Measurements from ENCODE around the gene MUSTN1. TPM values are rescaled to one million over a fixed set of nuclear protein-coding genes. Genes with fewer than 3 reads are reported as not detected.

Gene MUSTN1
- total and polyA plus RNA-seq, 2 experiments from 2014 or later: not detected

DNA sequence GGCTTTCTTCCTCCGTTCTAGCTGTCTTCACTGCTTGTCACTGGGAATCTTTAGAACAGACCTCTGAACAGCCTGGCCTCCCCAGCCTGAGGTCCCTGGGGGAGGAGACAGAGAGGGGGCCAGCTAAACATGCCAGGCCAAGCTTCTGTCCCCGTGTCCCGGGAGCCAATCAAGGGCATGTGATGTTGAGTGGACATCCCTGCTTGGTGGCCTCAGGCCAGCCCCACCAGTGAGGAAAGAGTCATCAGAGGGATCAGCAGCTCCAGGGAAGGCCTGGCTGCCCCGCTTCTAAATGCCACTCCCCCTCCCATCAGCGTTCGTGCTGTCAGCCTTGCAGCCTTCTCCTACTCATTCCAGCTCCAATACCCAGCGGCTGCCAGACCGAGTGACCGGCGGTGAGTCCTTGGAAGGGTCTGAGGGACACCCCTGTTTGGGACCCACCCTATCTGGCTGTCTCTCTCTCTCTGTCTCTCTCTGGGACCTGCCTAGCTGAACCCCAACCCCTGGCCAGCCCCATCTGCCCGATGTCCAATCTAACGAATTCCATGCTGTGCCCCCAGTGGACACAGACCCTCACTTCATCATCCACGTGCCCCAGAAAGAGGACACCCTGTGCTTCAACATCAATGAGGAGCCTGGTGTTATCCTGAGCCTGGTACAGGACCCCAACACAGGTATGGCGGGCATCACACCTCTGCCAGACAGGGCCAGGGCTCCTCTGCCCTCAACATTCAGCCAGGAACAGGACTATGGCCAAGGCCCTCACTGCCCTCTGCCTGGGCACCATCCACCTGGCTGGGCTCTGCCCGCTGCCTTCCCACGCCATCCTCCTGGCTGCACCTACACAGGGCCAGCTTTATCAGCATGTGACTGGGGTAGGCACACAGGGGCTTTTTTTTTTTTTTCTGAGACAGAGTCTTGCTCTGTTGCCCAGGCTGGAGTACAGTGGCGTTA lies 46.9 kb downstream of the MUSTN1 start:
- in situ Hi-C loops (cut with MboI): no loop called here
- H3K9me2 ChIP-seq (ENCODE audit: insufficient read depth): no peaks in the 10 kb centered on the region
- no peak overlapping the region for H3K27ac ChIP-seq
- H3K4me3 ChIP-seq: no peak overlapping the region
- no peak overlapping the region for H2AFZ ChIP-seq
- no peaks in the 10 kb centered on the region for H3K9me3 ChIP-seq (ENCODE audit: low read depth)
- H3K36me3 ChIP-seq (ENCODE audit: low read depth): no peaks in the 10 kb centered on the region
- no peaks in the 10 kb centered on the region; the same call in 1 of the 2 replicates for H3K27me3 ChIP-seq (replicated peaks; ENCODE audit: insufficient read depth)
- no peaks in the 10 kb centered on the region for H3K4me1 ChIP-seq (ENCODE audit: insufficient read depth)
- H4K20me1 ChIP-seq (ENCODE audit: insufficient read depth): no peaks in the 10 kb centered on the region
- no peak overlapping the region for H3K9ac ChIP-seq
- no peak for TF ChIP-seq EZH2phosphoT487 (IDR thresholded peaks at IDR 0.05; ENCODE audit: insufficient read depth, low read depth)
- no peak for TF ChIP-seq EZH2 (IDR thresholded peaks at IDR 0.05; ENCODE audit: insufficient read depth, poor library complexity, severe bottlenecking)
- H3K79me2 ChIP-seq (ENCODE audit: insufficient read depth): no peaks in the 10 kb centered on the region
- H3F3A ChIP-seq (ENCODE audit: insufficient read depth): no peaks in the 10 kb centered on the region
- no peak overlapping the region for H3K4me2 ChIP-seq (ENCODE audit: unreplicated experiment)
- WGBS, 2 experiments (ENCODE audit: low coverage in 1 of 2, low lambda C conversion rate in 2 of 2, missing lambda C conversion rate in 2 of 2): 30 to 31% methylated on average over 17 of the region's 17 CpGs
- peak; percentile 51 for DNase-seq

DNA sequence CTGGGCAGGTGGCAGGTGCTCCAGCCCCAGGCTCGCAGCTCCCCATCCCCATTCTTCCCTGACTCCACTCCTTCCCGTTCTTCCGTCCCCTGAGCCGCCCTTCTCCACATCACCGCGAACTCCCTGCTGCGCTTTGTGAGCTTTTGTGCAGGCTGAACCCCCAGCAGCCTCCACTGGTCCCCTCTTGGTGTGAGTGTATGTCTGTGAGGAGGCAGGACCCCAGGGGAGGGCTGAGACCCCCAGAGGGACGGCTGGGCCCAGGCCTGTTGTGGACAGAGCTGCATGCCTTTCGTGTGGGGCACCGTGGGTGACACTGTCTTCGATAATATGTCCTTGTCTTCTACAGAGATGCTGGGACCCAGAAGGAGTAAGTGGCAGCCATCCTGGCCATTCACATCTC lies 47.6 kb downstream of the MUSTN1 start:
- Histone ChIP-seq H3K79me2 (ENCODE audit: insufficient read depth) (no peaks in the 10 kb centered on the region), H4K20me1 (ENCODE audit: insufficient read depth) (no peaks in the 10 kb centered on the region), H3K4me1 (ENCODE audit: insufficient read depth) (no peaks in the 10 kb centered on the region), H3K27me3 (replicated peaks; ENCODE audit: insufficient read depth) (peaks cover 2% of the 10 kb centered on the region; the same call in 1 of the 2 replicates), H3K27ac (no peak overlapping the region), H3K4me2 (ENCODE audit: unreplicated experiment) (no peak overlapping the region), H3K9me3 (ENCODE audit: low read depth) (no peaks in the 10 kb centered on the region), H3K9ac (no peak overlapping the region), H3F3A (ENCODE audit: insufficient read depth) (no peaks in the 10 kb centered on the region), H3K4me3 (no peak overlapping the region), H3K9me2 (ENCODE audit: insufficient read depth) (no peaks in the 10 kb centered on the region), H3K36me3 (ENCODE audit: low read depth) (no peaks in the 10 kb centered on the region), H2AFZ (no peak overlapping the region)
- TF ChIP-seq EZH2 (IDR thresholded peaks at IDR 0.05; ENCODE audit: insufficient read depth, poor library complexity, severe bottlenecking) (no peak), EZH2phosphoT487 (IDR thresholded peaks at IDR 0.05; ENCODE audit: insufficient read depth, low read depth) (no peak)
- 77 to 82% methylated on average over 11 of the region's 11 CpGs for WGBS, 2 experiments (ENCODE audit: low coverage in 1 of 2, low lambda C conversion rate in 2 of 2, missing lambda C conversion rate in 2 of 2)
- no peak for DNase-seq
- in situ Hi-C loops (cut with MboI): no loop called here

DNA sequence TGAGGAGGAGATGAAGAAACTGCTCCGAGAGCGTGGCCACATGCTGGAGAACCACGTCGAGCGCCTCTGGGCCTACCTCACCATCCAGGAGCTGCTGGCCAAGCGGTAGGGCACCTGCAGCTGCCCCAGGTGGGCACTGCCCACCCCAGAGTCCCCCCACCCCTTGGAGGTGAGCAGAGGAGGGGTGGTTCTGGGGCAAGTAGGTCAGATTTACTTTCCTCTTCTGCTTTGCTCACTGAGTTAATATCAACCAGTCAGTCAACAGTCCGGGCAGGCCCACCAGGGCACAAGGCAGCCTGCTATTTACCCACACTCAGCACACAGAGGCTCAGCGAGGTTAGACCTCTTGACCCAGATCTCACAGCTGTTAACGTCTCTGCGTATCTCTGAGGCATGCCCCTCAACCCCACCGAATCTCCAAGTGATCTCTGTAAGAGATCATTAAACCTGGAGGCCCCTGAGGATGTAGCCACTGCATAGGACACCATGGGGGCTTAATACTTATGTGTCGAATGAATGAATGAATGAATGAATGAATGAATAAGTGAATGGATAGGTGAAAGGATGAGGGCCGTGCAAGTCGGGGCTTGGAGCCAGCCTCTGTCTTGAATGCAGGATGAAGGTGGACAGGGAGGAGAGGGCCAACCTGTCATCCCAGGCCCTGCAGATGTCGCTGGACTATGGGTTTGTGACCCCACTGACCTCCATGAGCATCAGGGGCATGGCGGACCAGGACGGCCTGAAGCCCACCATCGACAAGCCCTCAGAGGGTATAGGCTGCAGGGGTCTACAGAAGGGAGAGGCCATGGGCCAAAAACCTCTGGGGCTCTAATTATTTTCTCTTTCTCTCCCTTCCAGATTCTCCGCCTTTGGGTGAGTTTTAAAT lies 48.2 kb downstream of the MUSTN1 start:
- WGBS, 2 experiments (ENCODE audit: low coverage in 1 of 2, low lambda C conversion rate in 2 of 2, missing lambda C conversion rate in 2 of 2): 67 to 68% methylated on average over 16 to 19 of the region's 19 CpGs
- H3K4me1 ChIP-seq (ENCODE audit: insufficient read depth): no peaks in the 10 kb centered on the region
- H3K9me3 ChIP-seq (ENCODE audit: low read depth): no peaks in the 10 kb centered on the region
- H3K4me3 ChIP-seq: no peak overlapping the region
- 0 out of 2 replicates have a peak, but pooled peaks cover 7% of the 10 kb centered on the region for H3K27me3 ChIP-seq (replicated peaks; ENCODE audit: insufficient read depth)
- H3K4me2 ChIP-seq (ENCODE audit: unreplicated experiment): no peak overlapping the region
- no peaks in the 10 kb centered on the region for H4K20me1 ChIP-seq (ENCODE audit: insufficient read depth)
- no peak for DNase-seq
- H3F3A ChIP-seq (ENCODE audit: insufficient read depth): no peaks in the 10 kb centered on the region
- H2AFZ ChIP-seq: no peak overlapping the region
- H3K27ac ChIP-seq: no peak overlapping the region
- in situ Hi-C loops (cut with MboI): no loop called here
- H3K9ac ChIP-seq: no peak overlapping the region
- H3K9me2 ChIP-seq (ENCODE audit: insufficient read depth): no peaks in the 10 kb centered on the region
- H3K79me2 ChIP-seq (ENCODE audit: insufficient read depth): no peaks in the 10 kb centered on the region
- TF ChIP-seq EZH2phosphoT487 (IDR thresholded peaks at IDR 0.05; ENCODE audit: insufficient read depth, low read depth) (no peak), EZH2 (IDR thresholded peaks at IDR 0.05; ENCODE audit: insufficient read depth, poor library complexity, severe bottlenecking) (no peak)
- H3K36me3 ChIP-seq (ENCODE audit: low read depth): no peaks in the 10 kb centered on the region

DNA sequence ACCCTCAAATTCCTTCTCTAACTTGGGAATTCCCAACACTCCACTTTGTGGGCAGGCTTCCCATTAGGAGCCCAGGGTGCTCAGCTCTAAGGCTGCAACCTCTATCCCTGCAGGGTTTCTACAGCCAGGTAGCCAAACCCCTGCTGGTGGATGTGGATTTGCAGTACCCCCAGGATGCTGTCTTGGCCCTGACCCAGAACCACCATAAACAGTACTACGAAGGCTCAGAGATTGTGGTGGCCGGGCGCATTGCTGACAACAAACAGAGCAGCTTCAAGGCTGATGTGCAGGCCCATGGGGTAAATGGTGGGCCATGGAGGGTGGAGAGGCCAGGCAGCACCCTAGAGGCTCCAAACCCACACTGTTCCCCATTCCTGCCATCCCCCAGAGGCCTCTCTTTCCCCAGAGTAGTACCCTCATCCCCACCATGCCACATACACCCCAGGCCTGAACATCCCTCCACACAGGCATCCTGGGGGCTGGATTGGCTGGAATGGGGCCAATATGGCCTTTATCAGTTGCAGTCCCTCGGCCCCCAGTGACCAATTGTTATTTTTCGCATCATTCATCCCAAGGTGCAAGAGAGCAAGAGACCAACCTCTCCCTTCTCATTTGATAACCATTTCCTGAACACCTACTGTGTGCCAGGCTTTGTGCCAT lies 49.8 kb downstream of the MUSTN1 start:
- in situ Hi-C loops (cut with MboI): no loop called here

More for the DNA sequence above, 49.8 kb downstream of the MUSTN1 start:
- TF ChIP-seq EZH2 (IDR thresholded peaks at IDR 0.05; ENCODE audit: insufficient read depth, poor library complexity, severe bottlenecking): no peak
- no peak for TF ChIP-seq EZH2phosphoT487 (IDR thresholded peaks at IDR 0.05; ENCODE audit: insufficient read depth, low read depth)
- Histone ChIP-seq H3K79me2 (ENCODE audit: insufficient read depth) (no peaks in the 10 kb centered on the region), H3K4me1 (ENCODE audit: insufficient read depth) (no peaks in the 10 kb centered on the region), H3F3A (ENCODE audit: insufficient read depth) (no peaks in the 10 kb centered on the region), H3K4me3 (no peak overlapping the region), H2AFZ (no peak overlapping the region), H3K4me2 (ENCODE audit: unreplicated experiment) (no peak overlapping the region), H3K9ac (no peak overlapping the region), H3K9me2 (ENCODE audit: insufficient read depth) (no peaks in the 10 kb centered on the region), H3K9me3 (ENCODE audit: low read depth) (no peaks in the 10 kb centered on the region), H3K36me3 (ENCODE audit: low read depth) (no peaks in the 10 kb centered on the region), H3K27me3 (replicated peaks; ENCODE audit: insufficient read depth) (0 out of 2 replicates have a peak, but pooled peaks cover 8% of the 10 kb centered on the region), H4K20me1 (ENCODE audit: insufficient read depth) (no peaks in the 10 kb centered on the region), H3K27ac (no peak overlapping the region)
- DNase-seq: no peak
- WGBS, 2 experiments (ENCODE audit: low coverage in 1 of 2, low lambda C conversion rate in 2 of 2, missing lambda C conversion rate in 2 of 2): 43% methylated on average over 5 of the region's 5 CpGs
